ENCODE measurements around the gene EPHB6.

DNA sequence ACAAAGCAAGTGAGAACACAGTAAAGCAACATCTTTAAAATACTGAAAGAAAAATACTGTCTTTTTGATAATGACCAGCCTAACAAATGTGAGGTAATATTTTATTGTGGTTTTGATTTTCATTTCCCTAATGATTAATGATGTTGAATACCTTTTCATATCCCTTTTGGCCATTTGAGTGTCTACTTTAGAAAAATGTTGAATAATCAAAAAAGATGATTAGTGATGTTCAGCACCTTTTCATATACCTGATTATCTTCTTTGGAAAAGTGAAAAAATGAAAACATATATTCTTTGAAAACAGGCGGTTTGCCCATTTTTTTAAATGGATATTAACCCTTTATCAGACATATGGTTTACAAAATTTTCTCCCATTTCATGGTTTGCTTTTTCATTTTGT lies 32.2 kb upstream of the EPHB6 start:
- TF ChIP-seq, protein P1, sequence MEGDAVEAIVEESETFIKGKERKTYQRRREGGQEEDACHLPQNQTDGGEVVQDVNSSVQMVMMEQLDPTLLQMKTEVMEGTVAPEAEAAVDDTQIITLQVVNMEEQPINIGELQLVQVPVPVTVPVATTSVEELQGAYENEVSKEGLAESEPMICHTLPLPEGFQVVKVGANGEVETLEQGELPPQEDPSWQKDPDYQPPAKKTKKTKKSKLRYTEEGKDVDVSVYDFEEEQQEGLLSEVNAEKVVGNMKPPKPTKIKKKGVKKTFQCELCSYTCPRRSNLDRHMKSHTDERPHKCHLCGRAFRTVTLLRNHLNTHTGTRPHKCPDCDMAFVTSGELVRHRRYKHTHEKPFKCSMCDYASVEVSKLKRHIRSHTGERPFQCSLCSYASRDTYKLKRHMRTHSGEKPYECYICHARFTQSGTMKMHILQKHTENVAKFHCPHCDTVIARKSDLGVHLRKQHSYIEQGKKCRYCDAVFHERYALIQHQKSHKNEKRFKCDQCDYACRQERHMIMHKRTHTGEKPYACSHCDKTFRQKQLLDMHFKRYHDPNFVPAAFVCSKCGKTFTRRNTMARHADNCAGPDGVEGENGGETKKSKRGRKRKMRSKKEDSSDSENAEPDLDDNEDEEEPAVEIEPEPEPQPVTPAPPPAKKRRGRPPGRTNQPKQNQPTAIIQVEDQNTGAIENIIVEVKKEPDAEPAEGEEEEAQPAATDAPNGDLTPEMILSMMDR (IDR thresholded peaks at IDR 0.05), result no peak
- TF ChIP-seq POLR2A (IDR thresholded peaks at IDR 0.05), result no peak
